ENCODE data around the gene STXBP5.

Gene STXBP5

DNA sequence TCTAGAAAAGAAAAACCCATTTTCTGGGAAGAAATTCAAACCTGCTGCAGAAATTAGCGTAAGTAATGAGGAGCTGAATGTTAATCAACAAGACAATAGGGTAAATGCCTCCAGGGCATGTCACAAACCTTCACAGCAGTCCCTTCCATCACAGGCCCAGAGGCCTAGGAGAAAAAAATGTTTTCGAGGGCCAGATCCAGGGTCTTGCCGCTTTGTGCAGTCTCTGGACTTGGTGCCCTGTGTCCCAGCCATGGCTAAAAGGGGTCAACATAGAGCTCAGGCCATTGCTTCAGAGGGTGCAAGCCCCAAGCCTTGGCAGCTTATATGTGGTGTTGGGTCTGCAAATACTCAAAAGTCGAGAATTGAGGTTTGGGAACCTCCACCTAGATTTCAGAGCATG lies 99.8 kb downstream of the STXBP5 start:
- TF ChIP-seq EZH2phosphoT487 (IDR thresholded peaks at IDR 0.05; ENCODE audit: low read depth): no peak
- TF ChIP-seq, protein P1, sequence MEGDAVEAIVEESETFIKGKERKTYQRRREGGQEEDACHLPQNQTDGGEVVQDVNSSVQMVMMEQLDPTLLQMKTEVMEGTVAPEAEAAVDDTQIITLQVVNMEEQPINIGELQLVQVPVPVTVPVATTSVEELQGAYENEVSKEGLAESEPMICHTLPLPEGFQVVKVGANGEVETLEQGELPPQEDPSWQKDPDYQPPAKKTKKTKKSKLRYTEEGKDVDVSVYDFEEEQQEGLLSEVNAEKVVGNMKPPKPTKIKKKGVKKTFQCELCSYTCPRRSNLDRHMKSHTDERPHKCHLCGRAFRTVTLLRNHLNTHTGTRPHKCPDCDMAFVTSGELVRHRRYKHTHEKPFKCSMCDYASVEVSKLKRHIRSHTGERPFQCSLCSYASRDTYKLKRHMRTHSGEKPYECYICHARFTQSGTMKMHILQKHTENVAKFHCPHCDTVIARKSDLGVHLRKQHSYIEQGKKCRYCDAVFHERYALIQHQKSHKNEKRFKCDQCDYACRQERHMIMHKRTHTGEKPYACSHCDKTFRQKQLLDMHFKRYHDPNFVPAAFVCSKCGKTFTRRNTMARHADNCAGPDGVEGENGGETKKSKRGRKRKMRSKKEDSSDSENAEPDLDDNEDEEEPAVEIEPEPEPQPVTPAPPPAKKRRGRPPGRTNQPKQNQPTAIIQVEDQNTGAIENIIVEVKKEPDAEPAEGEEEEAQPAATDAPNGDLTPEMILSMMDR (IDR thresholded peaks at IDR 0.05; ENCODE audit: low read depth, low read length): no peak
- Histone ChIP-seq H3K4me3 (ENCODE audit: low read length) (no peak overlapping the region), H3K79me2 (ENCODE audit: low read length) (no peaks in the 10 kb centered on the region)

DNA sequence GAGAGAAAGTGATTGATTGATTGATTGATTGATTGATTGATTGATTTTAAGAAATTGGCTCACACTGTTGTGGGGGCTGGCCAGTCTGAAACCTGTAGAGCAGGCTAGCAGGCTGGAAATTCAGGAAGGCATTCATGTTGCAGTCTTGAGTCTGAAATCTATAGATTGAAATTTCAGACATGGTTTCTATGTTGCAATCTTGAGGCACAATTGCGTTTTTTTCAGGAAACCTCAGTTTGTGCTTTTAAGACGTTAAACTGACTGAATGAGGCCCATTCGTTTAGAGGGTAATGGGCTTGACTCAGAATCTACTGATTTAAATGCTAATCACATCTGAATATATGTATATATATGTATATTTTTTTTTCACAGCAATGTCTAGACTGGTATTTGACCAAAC lies 106.3 kb downstream of the STXBP5 start:
- no peak overlapping the region for H3K4me3 ChIP-seq (ENCODE audit: low read length)
- H3K4me1 ChIP-seq (ENCODE audit: low read length): no peaks in the 10 kb centered on the region
- no peak overlapping the region for H3K4me2 ChIP-seq (ENCODE audit: low read length)
- H3K79me2 ChIP-seq (ENCODE audit: low read length): no peaks in the 10 kb centered on the region
- H3K9ac ChIP-seq (ENCODE audit: low read length): no peak overlapping the region
- no peaks in the 10 kb centered on the region for H3K27me3 ChIP-seq (ENCODE audit: low read depth, low read length)
- no peak overlapping the region for H2AFZ ChIP-seq (ENCODE audit: low read depth, low read length)
- no peaks in the 10 kb centered on the region for H4K20me1 ChIP-seq (ENCODE audit: insufficient read depth, low read length)
- no peaks in the 10 kb centered on the region for H3K36me3 ChIP-seq (replicated peaks; ENCODE audit: low read depth, low read length)
- H3K27ac ChIP-seq (ENCODE audit: low read length): no peak overlapping the region
- no peaks in the 10 kb centered on the region for H3K9me3 ChIP-seq (ENCODE audit: insufficient read depth, low read length)
- no peak for TF ChIP-seq EZH2phosphoT487 (IDR thresholded peaks at IDR 0.05; ENCODE audit: low read depth)
- TF ChIP-seq, protein P1 (IDR thresholded peaks at IDR 0.05; ENCODE audit: low read depth, low read length): no peak

More for the DNA sequence above, 99.8 kb downstream of the STXBP5 start:
- Histone ChIP-seq H2AFZ (ENCODE audit: low read depth, low read length) (no peak overlapping the region), H3K27me3 (ENCODE audit: low read depth, low read length) (no peaks in the 10 kb centered on the region), H4K20me1 (ENCODE audit: insufficient read depth, low read length) (no peaks in the 10 kb centered on the region), H3K9me3 (ENCODE audit: insufficient read depth, low read length) (no peaks in the 10 kb centered on the region), H3K4me1 (ENCODE audit: low read length) (no peaks in the 10 kb centered on the region), H3K36me3 (replicated peaks; ENCODE audit: low read depth, low read length) (no peaks in the 10 kb centered on the region), H3K27ac (ENCODE audit: low read length) (no peak overlapping the region), H3K9ac (ENCODE audit: low read length) (no peak overlapping the region), H3K4me2 (ENCODE audit: low read length) (no peak overlapping the region)

DNA sequence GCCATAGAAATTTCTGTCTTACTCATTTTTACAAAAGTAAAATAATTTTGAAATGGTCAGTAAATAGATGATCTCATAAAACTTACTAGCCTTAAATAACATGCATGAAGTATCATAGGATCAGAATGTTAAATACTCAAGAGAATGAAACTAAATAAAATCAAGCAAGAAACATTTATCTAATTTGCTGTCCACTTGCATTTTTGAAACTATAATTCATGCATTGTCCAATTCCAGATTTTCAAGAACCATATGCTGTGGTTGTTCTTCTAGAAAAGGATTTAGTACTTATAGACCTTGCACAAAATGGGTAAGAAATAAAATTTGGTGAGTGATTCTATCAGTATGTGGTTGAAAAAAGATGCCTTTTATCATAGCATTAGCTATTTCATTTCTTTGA lies 107.0 kb downstream of the STXBP5 start:
- Histone ChIP-seq H3K27ac (ENCODE audit: low read length) (no peak overlapping the region), H3K9me3 (ENCODE audit: insufficient read depth, low read length) (no peaks in the 10 kb centered on the region), H3K9ac (ENCODE audit: low read length) (no peak overlapping the region), H3K4me2 (ENCODE audit: low read length) (no peak overlapping the region), H3K79me2 (ENCODE audit: low read length) (no peaks in the 10 kb centered on the region), H3K27me3 (ENCODE audit: low read depth, low read length) (no peaks in the 10 kb centered on the region), H4K20me1 (ENCODE audit: insufficient read depth, low read length) (no peaks in the 10 kb centered on the region), H2AFZ (ENCODE audit: low read depth, low read length) (no peak overlapping the region), H3K4me1 (ENCODE audit: low read length) (no peaks in the 10 kb centered on the region), H3K36me3 (replicated peaks; ENCODE audit: low read depth, low read length) (no peaks in the 10 kb centered on the region), H3K4me3 (ENCODE audit: low read length) (no peak overlapping the region)
- TF ChIP-seq, protein P1 (IDR thresholded peaks at IDR 0.05; ENCODE audit: low read depth, low read length): no peak
- no peak for TF ChIP-seq EZH2phosphoT487 (IDR thresholded peaks at IDR 0.05; ENCODE audit: low read depth)

DNA sequence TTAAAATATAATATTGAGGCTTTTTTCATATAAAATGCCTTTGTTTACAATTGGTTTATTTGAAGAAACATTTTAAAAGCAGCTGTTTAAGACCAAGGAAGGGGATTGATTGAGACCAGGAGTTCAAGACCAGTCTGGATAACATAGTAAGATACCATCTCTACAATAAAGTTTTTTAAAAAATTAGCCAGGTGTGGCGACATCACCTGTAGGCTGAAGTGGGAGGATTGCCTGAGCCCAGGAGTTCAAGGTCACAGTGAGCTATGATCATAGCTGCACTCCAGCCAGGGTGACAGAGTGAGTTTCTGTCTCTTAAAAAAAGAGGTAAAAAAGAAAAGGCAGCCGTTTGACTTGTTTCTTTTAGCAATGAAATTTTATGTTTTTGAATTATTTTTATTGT lies 117.0 kb downstream of the STXBP5 start:
- Histone ChIP-seq H3K27me3 (ENCODE audit: low read depth, low read length) (no peaks in the 10 kb centered on the region), H3K79me2 (ENCODE audit: low read length) (no peaks in the 10 kb centered on the region), H3K27ac (ENCODE audit: low read length) (no peak overlapping the region), H3K4me1 (ENCODE audit: low read length) (peaks cover 21% of the 10 kb centered on the region), H4K20me1 (ENCODE audit: insufficient read depth, low read length) (no peaks in the 10 kb centered on the region), H3K9ac (ENCODE audit: low read length) (no peak overlapping the region), H3K36me3 (replicated peaks; ENCODE audit: low read depth, low read length) (no peaks in the 10 kb centered on the region), H2AFZ (ENCODE audit: low read depth, low read length) (no peak overlapping the region), H3K4me3 (ENCODE audit: low read length) (peak overlapping the region; percentile 73), H3K4me2 (ENCODE audit: low read length) (peak overlapping the region; percentile 92), H3K9me3 (ENCODE audit: insufficient read depth, low read length) (no peaks in the 10 kb centered on the region)
- TF ChIP-seq, protein P1 (IDR thresholded peaks at IDR 0.05; ENCODE audit: low read depth, low read length): no peak
- no peak for TF ChIP-seq EZH2phosphoT487 (IDR thresholded peaks at IDR 0.05; ENCODE audit: low read depth)
